Left renal pelvis (tissue), 4 donors: ENCODE measurements around the gene JPH2. TPM values are rescaled to one million over a fixed set of nuclear protein-coding genes. Genes with fewer than 3 reads are reported as not detected.
"Not testable (repeated sequence)": the region's sequence is repeated elsewhere in the genome, so short reads cannot be mapped to it uniquely, and the experiment has no call there.

Experiments
- DNase-seq, 4 donors: peaks; one replicate each; pipeline ENCODE4 v3.0.0-alpha.2; 2013; ENCODE audit warnings: low read depth in 4 of 4, low spot score in 3 of 4
- polyA plus RNA-seq, 4 donors: library from polyadenylated mRNA; unstranded; fragments of 120-200 nt; gene quantifications; one replicate each; pipeline ENCODE4 v1.2.1, GENCODE V29; 2013; ENCODE audit not compliant: insufficient read length in 4 of 4

Gene JPH2
- polyA plus RNA-seq, 4 donors = 0.98 to 1.8 (median 1.3) TPM

GRCh38 chr20:44129911-44130718, 56.9 kb downstream of the JPH2 start:
- DNase-seq = no peak

GRCh38 chr20:44129300-44129699, 57.7 kb downstream of the JPH2 start:
- not testable (repeated sequence) for DNase-seq

GRCh38 chr20:44126445-44126844, 60.5 kb downstream of the JPH2 start:
- DNase-seq = no peak

GRCh38 chr20:44125332-44126127, 61.5 kb downstream of the JPH2 start:
- no peak for DNase-seq

DNA sequence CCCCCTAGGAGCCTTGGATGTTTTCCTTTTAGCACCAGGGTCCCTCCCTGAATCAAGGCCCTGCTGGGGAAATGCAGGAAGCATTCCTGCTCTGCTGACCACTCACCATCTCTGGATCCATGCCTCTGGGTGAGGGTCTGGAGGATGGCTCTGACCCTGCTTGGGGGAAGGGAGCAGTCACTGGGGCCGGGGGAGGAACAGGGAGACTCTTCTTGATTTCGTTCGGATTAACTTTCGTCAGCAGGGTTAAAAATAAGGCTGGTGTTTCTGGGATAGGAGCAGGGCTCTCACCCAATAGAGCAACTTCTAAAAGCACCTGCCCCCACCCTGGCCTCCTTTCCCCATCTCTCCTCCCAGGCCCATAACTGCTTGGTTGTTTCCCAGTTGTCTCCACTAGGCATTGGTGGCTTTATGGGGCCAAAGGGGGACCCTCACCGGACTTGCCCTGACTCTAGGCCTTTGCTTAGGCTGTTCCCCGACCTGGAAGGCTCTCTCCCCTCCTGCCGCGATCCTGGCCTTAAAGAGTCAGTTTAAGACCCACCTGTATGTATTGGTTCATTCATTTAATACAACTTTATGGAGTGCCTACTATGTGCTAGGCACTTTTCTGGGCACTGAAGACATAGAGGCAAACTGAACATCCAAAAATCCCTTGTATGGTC, 63.0 kb downstream of the JPH2 start:
- DNase-seq = no peak

DNA sequence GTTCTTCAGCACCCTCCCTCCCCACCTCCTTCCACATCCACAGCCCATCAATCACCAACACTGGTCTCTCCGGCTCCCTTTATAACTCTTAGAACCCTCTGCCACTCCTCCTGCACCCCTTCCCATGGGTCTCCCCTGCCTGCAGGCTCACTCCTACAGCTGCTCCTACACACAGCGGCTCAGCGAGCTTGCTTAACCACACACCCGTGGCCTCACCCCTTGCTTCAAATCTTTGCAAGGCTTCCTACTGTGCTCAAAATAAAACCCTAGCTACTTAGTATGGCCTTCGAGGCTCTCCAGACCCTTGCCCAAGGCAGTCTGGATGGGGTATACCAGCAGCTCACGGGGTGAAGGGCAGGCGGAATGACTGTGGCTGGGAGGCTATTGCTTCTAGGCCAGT, 63.7 kb downstream of the JPH2 start:
- no peak for DNase-seq

GRCh38 chr20:44120676-44121425, 66.1 kb downstream of the JPH2 start:
- no peak for DNase-seq

DNA sequence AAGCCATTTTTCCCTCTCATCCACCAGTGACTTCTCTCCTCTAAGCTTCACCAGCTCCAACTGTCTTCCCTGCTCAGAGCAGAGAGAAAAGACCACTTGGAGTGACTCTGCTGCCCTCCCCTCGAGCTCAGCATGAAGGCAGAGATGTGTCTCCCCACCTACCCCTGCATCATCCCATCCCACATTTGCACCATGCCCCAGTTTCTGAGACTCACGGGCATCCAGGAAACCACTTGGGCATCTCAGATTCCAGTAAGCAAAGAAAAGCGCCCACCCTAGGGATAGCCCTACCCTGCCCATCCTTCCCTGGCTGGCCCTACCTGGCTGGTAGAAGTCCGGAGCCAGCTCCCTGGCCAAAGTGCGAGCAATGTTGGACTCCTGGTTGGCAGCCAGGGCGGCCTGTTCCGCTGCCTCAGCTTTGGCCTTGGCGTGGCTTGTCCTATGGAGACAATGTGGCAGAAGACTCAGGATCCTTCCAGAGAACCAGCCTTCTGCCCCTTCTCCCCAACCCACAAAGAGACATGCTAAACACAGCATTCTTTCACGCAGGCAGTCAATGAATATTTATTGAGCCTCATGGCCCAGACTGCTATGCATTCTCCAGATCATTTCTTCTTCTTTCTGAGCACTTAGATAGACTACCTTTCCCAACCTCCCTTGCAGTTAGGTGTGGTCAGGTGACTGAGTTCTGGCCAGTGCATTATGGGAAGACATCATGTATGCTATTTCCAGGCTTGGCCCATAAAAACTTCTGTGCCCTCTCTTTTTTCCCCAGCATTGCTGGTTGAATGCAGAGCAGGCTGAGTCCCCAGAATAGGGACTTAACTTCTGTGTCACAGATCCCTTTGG, 68.6 kb downstream of the JPH2 start:
- no peak for DNase-seq

DNA sequence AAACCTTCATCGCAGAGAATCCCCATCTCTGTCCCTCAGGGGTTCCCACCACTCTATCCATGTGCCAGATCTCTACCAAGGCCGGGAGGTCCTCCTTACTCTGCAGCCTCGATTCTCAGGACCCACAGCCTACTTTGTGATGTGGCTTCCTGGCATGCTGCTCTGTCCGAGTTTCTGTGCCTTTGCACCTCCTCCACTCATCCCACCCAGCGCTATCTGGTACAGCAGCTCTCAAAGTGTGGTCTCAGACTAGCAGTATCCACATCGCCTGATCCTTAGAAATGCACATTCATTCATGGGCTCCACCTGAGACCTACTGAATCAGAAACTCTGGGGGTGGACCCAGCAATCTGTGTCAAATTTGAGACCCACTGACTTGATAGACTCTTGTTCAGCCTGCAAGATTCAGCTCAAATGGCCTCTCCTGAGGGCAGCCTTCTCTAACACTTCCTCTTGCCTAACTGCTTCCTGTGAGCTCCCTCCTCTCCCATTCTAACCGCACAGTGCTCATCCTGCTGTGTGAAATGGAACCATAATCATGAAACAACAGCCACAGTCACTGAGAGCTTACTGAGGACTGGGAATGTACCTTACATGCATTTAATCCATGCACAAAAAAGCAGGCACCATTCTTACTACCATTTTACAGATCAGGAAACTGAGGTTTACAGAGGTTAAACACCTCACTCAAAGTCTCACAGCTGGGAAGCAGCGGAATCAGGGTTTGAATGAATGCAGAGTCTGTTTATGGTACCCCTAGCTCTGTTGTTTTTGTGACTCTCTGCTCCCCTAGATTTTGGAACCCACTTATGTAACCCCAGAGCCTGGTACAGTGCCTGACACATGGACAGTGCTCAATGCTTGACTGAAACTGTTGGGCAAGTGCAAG, 69.4 kb downstream of the JPH2 start:
- no peak for DNase-seq

- no peak for DNase-seq
Measured at GRCh38 chr20:44115762-44116644, 71.0 kb downstream of the JPH2 start.

GRCh38 chr20:44115181-44115580, 71.8 kb downstream of the JPH2 start:
- no peak for DNase-seq

DNA sequence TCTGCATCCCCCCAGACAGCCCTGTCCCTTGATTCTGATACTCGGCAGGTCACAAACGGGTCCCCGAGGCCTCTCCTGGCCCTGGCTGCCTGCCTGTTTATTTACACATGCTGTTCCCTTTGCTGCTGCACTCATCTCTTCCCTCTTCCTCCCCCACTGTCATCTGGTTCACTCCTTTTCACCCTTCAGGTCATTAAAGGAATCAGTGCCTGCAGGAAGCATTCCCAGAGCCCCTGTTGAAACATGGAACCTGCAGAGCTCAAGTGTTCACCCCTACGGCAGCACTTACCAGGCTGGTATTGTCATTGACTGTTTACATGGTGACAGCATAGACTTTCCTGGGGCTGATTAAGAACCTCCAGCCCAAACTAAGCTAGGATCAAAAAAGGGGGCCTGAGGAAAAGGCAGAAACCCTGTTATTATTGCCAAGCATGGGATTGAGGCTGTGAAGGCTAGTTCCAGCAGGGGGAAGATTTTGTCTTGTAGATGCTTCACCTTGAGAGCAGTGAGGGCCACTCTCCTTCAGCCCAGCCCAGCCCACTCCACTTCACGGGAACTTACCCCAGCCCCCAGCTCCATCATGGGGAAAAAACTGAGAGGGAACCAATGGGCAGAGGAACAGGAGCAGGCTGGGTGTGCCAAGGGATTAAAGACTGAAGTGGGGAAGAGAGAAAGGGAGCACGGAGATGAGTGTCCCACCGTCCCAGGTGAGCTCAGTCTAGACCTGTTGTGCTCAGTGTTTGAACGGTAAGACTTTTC, 73.2 kb downstream of the JPH2 start:
- DNase-seq = no peak

DNA sequence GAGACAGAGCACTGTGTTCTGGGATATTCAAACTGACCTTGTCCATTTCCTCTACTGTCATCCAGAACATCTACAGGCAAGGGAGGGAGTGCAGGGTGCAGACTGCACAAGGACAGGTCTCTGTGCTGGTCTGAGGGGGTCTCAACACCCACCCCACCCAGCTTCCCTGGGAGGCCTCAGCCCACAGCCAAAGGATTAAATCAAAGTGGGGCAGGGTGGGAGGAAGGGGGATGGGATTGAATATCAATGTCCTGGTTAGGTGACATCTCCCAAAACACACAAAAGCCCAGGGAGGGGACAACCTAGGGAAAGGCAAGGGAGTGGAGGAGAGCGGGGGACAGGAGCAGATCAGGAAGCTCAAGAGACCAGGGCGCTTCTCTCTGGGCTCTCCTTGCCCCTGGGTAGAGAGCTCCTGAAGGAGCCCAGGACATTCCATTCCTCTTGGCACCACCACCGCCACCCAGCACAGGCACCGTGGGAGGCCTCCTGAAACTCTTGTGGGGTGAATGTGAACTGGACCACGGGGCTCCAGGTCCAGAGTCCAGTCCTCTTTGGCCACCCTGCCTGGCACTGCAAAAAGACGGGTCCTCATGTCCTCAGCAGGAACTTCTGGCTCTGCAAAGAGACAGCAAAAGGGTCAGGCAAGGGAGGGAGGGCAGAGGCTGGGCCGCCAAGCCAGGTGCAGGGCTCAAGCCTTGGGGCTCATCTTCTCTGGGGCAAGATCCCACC, 73.9 kb downstream of the JPH2 start:
- DNase-seq = no peak

DNA sequence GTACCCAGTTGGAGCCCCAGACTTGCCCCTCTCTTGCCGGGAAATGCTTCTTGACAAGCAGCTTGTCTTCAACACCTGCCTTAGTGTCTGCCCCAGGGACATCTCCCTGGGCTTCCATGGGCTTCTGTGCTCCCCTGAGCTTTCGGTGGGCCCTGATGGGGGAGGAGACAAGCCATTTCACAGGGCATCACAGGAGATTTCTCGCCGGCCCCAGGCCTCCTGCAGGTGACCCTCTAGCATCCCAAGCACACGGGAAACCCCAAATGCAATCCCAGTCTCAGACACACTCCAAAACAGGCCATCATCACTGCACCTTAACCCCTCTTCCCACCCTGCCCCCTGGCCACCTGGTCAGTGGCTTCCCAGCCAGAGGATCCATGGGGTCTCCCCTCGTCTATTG, 74.5 kb downstream of the JPH2 start:
- no peak for DNase-seq

DNA sequence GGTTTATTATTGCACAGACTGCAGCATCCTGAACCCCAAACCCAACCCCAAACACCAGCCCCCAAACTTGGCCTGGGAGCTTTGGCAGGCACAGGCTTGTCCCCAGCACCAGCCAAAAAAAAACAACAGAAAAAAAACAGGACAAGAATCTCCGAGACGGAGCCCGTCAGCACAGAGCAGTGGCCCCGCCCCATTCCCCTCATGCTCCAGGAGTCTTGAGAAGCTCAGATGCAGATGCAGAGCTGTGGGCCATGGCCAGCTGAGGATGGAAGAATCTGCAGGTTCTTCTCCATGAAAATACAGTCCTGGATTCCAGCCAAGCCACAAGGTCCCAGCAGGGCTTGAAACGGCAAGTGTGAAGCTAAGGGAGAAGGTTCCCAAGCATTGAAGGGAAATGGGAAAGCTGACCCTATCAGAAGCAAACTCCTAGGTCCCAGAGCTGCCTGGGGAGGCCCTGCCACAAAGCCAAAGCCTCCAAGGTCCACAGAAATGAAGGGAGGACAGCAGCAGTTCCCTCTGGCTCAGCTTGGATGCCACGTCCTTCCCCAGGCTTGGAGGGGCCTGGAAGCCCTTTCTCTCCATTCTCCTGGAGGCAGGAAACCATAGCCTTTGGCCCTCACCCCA, 75.2 kb downstream of the JPH2 start:
- DNase-seq = no peak
